Epithelial cell of esophagus (primary cell): ENCODE results near the gene PLA2G15.
A peak's percentile ranks its signal among the peaks of the same experiment; 100 is the strongest.

Experiments used
- DNase-seq: peaks from one replicate; pipeline ENCODE4 v3.0.0; 2010; ENCODE audit warnings: low read depth
- H3K4me3 ChIP-seq: 2 replicates; pipeline ENCODE4 v1.5.1; 2011; ENCODE audit warnings: mild to moderate bottlenecking, low read length, control low read depth
- TF ChIP-seq, protein P1 (sequence below): IDR thresholded peaks from 2 replicates; pipeline ENCODE4 v1.5.1; 2011; ENCODE audit warnings: low read depth, mild to moderate bottlenecking, low read length, control low read depth, inconsistent platforms; ENCODE audit not compliant: insufficient read depth; ENCODE audit errors: missing control alignments

PLA2G15 gene

DNA sequence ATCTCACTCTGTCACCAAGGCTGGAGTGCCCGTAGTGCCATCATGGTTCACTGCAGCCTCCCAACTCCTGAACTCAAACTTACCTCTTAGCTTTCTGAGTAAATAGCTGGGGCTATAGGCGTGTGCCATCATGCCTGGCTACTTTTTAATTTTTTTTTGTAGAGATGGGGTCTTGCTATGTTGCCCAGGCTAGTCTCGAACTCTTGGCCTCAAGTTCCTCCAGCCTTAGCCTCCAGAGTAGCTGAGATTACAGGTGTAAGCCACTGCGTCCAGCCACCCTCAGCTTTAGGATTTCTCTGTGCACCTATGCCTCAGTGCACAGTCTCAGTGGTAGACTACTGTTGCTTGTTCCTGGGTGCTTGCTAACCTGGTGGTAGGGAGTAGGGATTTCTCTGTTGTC lies 24.6 kb downstream of the PLA2G15 start:
- no peak for DNase-seq
- TF ChIP-seq, protein P1, sequence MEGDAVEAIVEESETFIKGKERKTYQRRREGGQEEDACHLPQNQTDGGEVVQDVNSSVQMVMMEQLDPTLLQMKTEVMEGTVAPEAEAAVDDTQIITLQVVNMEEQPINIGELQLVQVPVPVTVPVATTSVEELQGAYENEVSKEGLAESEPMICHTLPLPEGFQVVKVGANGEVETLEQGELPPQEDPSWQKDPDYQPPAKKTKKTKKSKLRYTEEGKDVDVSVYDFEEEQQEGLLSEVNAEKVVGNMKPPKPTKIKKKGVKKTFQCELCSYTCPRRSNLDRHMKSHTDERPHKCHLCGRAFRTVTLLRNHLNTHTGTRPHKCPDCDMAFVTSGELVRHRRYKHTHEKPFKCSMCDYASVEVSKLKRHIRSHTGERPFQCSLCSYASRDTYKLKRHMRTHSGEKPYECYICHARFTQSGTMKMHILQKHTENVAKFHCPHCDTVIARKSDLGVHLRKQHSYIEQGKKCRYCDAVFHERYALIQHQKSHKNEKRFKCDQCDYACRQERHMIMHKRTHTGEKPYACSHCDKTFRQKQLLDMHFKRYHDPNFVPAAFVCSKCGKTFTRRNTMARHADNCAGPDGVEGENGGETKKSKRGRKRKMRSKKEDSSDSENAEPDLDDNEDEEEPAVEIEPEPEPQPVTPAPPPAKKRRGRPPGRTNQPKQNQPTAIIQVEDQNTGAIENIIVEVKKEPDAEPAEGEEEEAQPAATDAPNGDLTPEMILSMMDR: no peak
- no peak overlapping the region for H3K4me3 ChIP-seq

DNA sequence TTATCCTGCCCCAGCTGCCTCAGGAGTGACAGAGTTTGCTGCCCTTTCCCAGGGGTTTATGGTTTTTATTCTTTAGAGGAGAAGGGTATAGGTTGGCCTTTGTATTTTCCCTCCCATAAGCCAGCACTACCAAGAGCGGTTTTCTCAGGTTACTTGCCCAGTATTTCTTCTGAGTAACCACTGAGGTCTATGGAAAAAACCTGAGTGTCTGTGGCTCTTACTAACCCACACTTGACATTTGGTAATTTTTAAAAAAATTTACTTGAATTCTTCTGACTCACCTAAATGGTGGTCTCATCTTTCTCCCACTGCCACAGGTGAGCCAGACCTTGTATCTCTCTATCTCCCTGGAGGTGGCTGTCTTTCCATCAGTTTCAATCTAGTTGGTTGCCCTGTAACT lies 25.2 kb downstream of the PLA2G15 start:
- no peak for DNase-seq
- H3K4me3 ChIP-seq: no peak overlapping the region
- TF ChIP-seq, protein P1: no peak

DNA sequence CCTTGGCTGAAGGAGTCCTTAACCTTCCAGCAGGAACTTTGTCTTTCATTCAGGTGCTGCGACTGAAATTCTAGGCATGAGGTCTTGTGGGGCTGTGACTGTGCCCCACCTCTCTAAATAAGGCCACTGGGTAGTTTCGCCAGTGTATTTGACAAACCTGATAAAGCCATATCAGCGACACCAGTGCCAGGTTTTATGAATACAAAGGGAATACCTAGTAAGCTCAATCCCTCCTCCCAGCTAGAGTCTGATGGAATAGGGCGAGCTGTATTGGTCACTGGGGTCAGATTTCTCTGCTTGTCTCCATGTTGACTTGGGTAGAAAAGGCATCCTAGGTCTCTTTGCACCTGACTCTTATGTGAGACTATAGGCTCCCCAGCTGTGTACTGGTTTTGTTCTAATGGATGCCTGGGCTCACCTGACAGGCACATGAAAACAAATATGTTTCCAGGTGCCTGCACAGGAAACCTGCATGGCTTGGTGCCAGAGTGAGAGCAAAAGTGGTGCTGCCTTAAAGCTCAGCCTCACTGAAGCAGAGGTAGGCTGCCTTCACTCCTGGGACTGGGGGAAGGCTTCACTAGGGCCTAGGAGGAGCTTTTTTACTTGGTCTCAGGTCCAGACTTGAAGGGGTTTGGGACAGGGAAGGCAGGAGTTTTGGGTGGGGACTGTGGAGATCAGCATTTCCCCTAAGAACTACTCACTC lies 27.5 kb downstream of the PLA2G15 start:
- DNase-seq: peak; percentile 36
- H3K4me3 ChIP-seq: no peak overlapping the region
- TF ChIP-seq, protein P1: no peak

DNA sequence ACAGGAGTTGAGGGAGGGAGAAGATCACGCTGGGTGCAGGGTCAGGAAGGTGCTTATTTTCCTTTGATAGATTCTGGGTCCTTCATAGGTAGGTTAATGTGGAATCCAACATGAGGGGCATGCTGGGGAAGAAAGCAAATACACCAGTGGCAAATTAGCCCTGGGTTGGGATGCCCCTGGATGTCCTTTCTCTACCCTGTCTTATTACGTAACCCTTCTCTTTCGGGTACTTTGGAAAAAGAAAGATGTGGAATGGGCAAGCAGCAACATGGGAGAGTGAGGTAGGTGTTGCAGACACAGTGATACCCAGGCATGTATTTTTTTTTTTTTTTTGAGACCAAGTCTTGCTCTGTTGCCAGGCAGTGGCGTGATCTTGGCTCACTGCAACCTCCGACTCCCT lies 28.3 kb downstream of the PLA2G15 start:
- TF ChIP-seq, protein P1: no peak

DNA sequence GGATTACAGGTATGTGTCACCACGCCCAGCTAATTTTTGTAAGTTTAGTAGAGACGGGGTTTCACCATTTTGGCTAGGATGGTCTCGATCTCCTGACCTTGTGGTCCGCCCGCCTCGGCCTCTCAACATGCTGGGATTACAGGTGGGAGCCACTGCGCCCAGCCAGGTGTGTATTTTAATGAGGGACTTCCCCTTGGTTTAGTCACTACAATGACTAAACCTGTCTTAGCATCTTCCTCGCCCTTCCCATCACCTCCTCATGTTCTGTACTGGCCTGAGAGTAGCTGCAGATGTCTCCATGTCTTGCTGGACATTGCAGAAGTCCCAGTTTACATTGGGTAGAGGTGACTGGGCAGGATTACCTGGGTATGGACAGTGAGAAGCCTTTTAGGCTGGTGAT lies 28.7 kb downstream of the PLA2G15 start:
- TF ChIP-seq, protein P1: no peak
- no peak overlapping the region for H3K4me3 ChIP-seq
- DNase-seq: peak; percentile 70

More for the DNA sequence above, 28.3 kb downstream of the PLA2G15 start:
- H3K4me3 ChIP-seq: no peak overlapping the region
- DNase-seq: peak; percentile 30

DNA sequence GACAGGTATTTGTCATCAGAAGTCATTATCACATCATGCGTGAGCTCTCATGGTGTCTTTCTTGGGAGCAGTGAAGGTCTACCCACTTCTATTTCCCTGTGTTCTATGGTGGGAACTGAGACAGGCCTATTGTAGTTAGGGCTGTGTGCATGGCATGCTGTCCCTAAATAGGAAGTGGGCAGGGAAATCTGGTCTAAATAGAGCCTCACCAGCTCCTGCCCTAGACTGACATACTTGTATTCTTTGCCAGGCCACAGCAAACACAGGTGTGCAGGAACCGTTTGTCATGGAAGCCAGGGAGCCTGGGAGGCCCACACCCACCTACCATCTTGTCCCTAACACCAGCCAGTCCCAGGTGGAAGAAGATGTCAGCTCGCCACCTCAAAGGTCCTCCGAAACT lies 29.3 kb downstream of the PLA2G15 start:
- no peak overlapping the region for H3K4me3 ChIP-seq
- no peak for DNase-seq
- TF ChIP-seq, protein P1: no peak

DNA sequence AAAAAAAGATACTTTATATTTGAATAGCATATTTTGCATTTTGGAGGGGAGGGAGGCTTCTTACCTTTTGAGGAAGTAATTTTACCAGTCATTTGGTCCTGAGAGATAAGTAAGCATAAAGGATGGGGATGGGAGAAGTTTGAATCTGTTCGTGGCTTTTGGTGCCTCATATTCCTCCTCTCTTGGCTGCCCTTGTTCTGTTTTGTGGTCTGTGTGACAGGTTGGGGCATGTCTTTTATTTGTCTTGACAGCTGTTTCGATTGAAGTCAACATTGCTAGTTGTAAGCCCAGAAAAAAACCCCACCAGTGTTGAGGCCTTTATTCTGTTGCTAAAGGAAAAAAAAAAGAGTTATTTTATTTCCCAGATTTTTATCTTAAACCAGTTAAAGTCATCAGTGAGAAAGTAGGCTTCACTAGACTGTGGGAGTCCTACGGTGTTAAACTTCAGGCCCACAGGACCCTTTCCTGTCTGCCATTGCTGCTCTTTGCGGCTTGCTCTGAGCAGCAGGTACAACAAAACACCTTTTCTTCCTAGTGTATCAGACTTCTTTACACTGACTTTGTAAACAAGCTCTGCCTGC lies 30.5 kb downstream of the PLA2G15 start:
- peak; percentile 89 for DNase-seq
- no peak overlapping the region for H3K4me3 ChIP-seq
- TF ChIP-seq, protein P1: no peak
